ENCODE results near the gene ABCC5.

ABCC5 gene

DNA sequence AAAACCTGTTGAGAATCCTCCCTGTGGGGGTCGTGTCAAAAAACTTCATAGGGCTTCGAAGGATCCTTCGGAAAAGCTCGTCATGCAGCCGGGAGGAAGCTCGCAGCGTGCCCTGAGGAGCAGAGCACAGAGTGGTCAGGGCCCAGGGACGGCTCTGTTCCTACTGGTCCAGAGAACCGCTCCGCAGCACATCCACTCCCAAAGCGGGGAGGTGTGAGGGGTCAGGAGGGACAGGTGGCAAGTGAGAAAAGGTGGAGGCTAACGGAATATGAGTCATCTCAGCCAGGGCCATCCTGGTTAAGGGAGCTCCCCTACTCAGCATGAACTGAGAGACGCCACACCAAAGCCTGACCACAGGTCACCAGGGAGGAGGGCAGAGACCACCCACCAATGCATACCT lies 66.2 kb downstream of the ABCC5 start:
- no peak overlapping the region for H3K27ac ChIP-seq
- TF ChIP-seq, protein P1, sequence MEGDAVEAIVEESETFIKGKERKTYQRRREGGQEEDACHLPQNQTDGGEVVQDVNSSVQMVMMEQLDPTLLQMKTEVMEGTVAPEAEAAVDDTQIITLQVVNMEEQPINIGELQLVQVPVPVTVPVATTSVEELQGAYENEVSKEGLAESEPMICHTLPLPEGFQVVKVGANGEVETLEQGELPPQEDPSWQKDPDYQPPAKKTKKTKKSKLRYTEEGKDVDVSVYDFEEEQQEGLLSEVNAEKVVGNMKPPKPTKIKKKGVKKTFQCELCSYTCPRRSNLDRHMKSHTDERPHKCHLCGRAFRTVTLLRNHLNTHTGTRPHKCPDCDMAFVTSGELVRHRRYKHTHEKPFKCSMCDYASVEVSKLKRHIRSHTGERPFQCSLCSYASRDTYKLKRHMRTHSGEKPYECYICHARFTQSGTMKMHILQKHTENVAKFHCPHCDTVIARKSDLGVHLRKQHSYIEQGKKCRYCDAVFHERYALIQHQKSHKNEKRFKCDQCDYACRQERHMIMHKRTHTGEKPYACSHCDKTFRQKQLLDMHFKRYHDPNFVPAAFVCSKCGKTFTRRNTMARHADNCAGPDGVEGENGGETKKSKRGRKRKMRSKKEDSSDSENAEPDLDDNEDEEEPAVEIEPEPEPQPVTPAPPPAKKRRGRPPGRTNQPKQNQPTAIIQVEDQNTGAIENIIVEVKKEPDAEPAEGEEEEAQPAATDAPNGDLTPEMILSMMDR (conservative IDR thresholded peaks at IDR 0.05): no peak
- no peak for TF ChIP-seq ZFX (IDR thresholded peaks at IDR 0.05)

DNA sequence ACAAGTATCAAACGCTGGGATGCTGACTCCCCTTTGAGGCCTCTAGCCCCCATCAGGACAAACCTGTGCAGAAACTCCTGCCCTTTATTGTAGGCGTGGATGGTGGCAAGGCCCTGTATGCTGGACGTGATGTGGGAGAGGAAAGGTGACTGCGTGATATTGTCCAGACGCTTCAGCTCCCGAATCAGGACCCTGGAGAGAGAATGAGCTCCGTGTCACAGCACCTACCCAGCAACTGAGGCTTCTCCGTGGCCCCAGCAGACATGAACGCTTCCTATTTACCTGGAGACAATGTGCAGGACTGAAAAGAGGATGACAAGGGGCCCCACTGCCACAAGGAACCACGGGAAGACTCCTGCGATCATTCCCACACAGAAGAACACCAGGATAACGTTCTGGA lies 68.0 kb downstream of the ABCC5 start:
- no peak overlapping the region for H3K27ac ChIP-seq
- TF ChIP-seq, protein P1 (conservative IDR thresholded peaks at IDR 0.05): no peak
- TF ChIP-seq ZFX (IDR thresholded peaks at IDR 0.05): no peak

DNA sequence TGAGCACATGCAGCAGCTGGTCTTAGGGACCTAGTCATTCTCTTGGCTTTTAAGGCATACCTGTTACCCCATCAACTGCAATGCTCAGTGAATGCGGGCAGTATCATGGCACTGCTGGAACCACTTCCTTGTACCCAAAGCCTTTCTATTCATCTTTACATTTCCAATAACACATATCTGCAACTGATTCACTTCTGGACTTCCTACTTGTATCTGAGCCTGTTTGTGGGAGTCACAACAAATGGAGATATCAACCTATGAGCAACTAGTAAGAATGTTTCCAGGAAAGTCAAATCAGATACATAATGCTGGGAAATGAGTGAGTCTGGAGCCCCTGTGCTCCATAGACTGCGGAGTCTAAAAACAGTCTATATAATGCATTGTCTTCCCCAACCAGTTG lies 71.6 kb downstream of the ABCC5 start:
- H3K27ac ChIP-seq: no peak overlapping the region
- TF ChIP-seq ZFX (IDR thresholded peaks at IDR 0.05): no peak
- TF ChIP-seq, protein P1 (conservative IDR thresholded peaks at IDR 0.05): no peak

DNA sequence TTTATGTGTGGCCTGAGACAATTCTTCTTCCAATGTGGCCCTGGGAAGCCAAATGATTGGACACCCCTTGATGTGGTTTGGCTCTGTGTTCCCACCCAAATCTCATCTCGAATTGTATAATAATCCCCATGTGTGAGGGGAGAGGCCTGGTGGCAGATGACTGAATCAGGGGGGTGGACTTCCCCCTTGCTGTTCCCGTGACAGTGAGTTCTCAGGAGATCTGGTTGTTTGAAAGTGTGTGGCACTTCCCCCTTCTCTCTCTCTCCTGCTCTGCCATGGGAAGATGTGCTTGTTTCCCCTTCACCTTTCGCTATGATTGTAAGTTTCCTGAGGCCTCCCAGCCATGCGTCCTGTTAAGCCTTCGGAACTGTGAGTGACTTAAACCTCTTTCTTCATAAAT lies 72.9 kb downstream of the ABCC5 start:
- TF ChIP-seq, protein P1 (conservative IDR thresholded peaks at IDR 0.05): no peak
- TF ChIP-seq ZFX (IDR thresholded peaks at IDR 0.05): no peak
- no peak overlapping the region for H3K27ac ChIP-seq

DNA sequence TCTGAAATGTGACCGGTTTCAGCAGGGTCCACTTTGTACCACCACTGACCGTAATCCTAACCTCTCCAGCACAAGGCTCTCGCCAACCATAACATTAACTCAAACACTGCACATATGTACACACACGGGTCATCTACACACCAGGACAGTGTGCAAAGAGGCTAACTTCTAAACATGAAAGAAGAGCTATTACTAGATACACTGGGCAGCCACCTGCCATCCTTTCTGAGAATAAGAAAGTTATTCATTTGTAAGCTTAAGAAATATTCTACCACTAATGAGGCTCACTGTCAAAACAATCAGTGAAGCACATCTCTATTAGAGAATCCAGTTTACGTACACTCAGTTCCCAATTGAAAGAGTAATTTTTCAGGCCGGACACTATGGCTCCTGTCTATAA lies 73.9 kb downstream of the ABCC5 start:
- TF ChIP-seq ZFX (IDR thresholded peaks at IDR 0.05): no peak
- TF ChIP-seq, protein P1 (conservative IDR thresholded peaks at IDR 0.05): no peak

DNA sequence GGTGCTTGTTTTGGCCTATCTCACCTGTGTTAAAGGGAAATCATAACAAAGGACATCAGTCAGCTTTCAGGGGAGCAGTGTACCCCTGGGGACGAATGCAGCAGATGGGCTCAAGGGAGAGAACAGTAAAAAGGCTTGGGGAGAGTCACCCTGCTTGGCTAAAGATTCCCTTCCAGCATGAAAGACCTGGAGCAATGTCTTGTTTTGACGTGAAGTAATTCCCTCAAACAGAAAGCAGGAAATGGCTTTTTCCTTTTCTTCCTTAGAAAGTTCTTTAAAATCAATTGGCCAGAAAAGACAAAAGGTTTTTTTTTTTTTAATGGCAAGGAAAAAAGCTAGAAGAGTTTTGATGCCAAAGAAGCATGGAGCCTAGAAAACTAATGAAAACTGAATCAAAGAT lies 76.5 kb downstream of the ABCC5 start:
- H3K27ac ChIP-seq: no peak overlapping the region

More for the DNA sequence above, 73.9 kb downstream of the ABCC5 start:
- H3K27ac ChIP-seq: no peak overlapping the region; the same call in 1 of the 2 replicates

DNA sequence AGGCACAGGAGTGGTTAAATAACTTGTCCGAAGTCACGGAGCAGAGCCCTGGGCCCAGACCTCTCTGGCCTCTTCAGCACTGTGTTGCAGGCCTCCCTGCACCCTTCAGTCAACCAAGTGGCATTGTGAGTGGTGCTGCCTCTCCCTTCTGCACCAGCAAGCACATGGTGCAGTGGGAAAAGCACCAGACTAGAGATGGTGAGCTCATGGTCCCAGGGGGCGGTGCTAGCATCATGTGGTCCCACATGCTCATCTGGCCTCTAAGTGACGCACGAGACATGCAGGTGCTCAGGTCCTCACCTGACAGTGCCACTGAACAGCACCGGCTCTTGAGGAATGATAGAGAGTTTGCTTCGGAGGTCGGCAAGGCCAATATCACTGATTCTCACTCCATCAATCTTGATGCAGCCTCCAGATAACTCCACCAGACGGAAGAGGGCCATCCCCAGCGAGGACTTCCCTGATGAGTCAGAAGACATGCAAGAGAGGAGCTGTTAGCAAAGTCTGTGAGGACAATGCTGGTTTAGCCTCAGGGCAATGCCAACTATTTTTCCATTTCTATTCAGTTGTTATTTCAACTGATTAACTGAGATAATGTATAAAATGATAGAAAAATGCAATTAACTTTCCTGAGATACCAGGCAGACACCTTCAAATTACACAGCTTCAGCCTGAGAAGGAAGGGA lies 79.9 kb downstream of the ABCC5 start:
- TF ChIP-seq, protein P1 (conservative IDR thresholded peaks at IDR 0.05): no peak
- TF ChIP-seq ZFX (IDR thresholded peaks at IDR 0.05): no peak

More for the DNA sequence above, 76.5 kb downstream of the ABCC5 start:
- TF ChIP-seq, protein P1 (conservative IDR thresholded peaks at IDR 0.05): no peak
- TF ChIP-seq ZFX (IDR thresholded peaks at IDR 0.05): no peak

More for the DNA sequence above, 79.9 kb downstream of the ABCC5 start:
- H3K27ac ChIP-seq: no peak overlapping the region
